Sigmoid colon (tissue), 7 donors: ENCODE measurements around the gene MARK4. TPM values are rescaled to one million over a fixed set of nuclear protein-coding genes. Genes with fewer than 3 reads are reported as not detected.

Source experiments
- DNase-seq: peaks from one replicate; pipeline ENCODE4 v3.0.0-alpha.2; 2019
- H3K27ac ChIP-seq, 4 donors: fragments of 200-600 bp; sonication (generic); one replicate each; pipeline ENCODE4 v1.5.1; 2016 to 2019; ENCODE audit warnings: mild to moderate bottlenecking in 1 of 4
- H3K27me3 ChIP-seq, 3 donors: fragments of 200-600 bp; sonication (generic); one replicate each; pipeline ENCODE4 v1.5.1; 2019; ENCODE audit warnings: mild to moderate bottlenecking in 1 of 3
- H3K36me3 ChIP-seq, 4 donors: fragments of 200-600 bp; sonication (generic); one replicate each; pipeline ENCODE4 v1.5.1; 2016 to 2019
- H3K4me1 ChIP-seq, 4 donors: fragments of 200-600 bp; sonication (generic); one replicate each; pipeline ENCODE4 v1.5.1; 2017 to 2019
- H3K4me3 ChIP-seq, 4 donors: fragments of 200-600 bp; sonication (generic); one replicate each; pipeline ENCODE4 v1.5.1; 2017 to 2019; ENCODE audit warnings: mild to moderate bottlenecking in 2 of 4, moderate library complexity in 1 of 4
- H3K9me3 ChIP-seq, 4 donors: fragments of 200-600 bp in 3 of 4; sonication (generic) in 3 of 4; one replicate each; pipeline versions ENCODE4 v1.5.1 to v1.6.1; 2013 to 2019
- EP300 ChIP-seq, 4 donors: sonication (generic); formaldehyde crosslinking; IDR thresholded peaks; one replicate each; pipeline ENCODE4 v1.6.1; 2017; ENCODE audit warnings: antibody characterized with exemption in 4 of 4
- POLR2A ChIP-seq, 2 donors: fragments of 450-650 bp; IDR thresholded peaks; one replicate each; pipeline ENCODE4 v1.6.1; 2016; ENCODE audit warnings: antibody characterized with exemption in 2 of 2, mild to moderate bottlenecking in 2 of 2, moderate library complexity in 2 of 2
- POLR2AphosphoS5 ChIP-seq, 4 donors: sonication (generic); formaldehyde crosslinking; IDR thresholded peaks; one replicate each; pipeline ENCODE4 v1.6.1; 2017; ENCODE audit warnings: antibody characterized with exemption in 4 of 4
- WGBS, 2 donors: extraction: QIAGEN DNeasy Blood & Tissue Kit; methylation state at CpG; one replicate each; pipeline ENCODE4 v1.1.7; 2013; 5-methylcytosine and 5-hydroxymethylcytosine counted together
- intact Hi-C: fragments of 100-400 bp; cut with DNase I; formaldehyde crosslinking; loops from one replicate; pipeline ENCODE4 v1.15.1; 2023
- polyA plus RNA-seq, 3 donors: library from polyadenylated mRNA; stranded (reverse); fragments of 200-250 nt; gene quantifications; one replicate each; pipeline ENCODE4 v1.2.3, GENCODE V29; 2013
- total RNA-seq, 4 donors: library from RNA; depleted of rRNA; stranded (reverse); fragments of >200 nt; gene quantifications; one replicate each; pipeline ENCODE4 v1.1.0, GENCODE V29; 2016
- TF ChIP-seq, protein P1 (sequence below), 4 experiments: fragments of 450-650 bp in 3 of 4; fragments of 200-600 bp in 1 of 4; IDR thresholded peaks; one replicate each; pipeline ENCODE4 v1.5.1; 2016 to 2019; ENCODE audit warnings: antibody characterized with exemption in 4 of 4, mild to moderate bottlenecking in 3 of 4, moderate library complexity in 2 of 4
- donor health status: healthy with polysubstance abuse.
- donor health status: Bipolar disorder and iron deficiency.
- donor health status: healthy.

Gene MARK4
- total and polyA plus RNA-seq, 7 donors = 6.2 to 39.9 (median 12.7) TPM

DNA sequence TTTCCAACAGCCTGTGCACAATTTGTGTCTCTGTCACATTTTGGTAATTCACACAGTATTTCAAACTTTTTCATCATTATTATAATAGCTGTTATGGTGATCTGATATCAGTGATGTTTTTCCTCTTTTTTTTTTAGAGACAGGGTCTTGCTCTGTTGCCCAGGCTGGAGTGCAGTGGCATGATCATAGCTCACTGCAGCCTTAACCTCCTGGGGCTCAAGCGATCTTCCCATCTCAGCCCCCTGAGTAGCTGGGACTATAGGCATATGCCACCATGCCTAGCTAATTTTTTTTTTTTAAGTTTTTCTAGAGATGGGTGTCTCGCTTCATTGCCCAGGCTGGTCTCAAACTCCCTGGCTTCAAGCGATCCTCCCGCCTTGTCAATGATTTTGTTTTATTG is 5.8 kb downstream of the MARK4 start:
- no peak overlapping the region for H3K27ac ChIP-seq
- no peaks in the 10 kb centered on the region for H3K27me3 ChIP-seq
- H3K9me3 ChIP-seq = no peaks in the 10 kb centered on the region
- no peak for DNase-seq
- WGBS, 2 donors = 96 to 97% methylated on average over 4 of the region's 4 CpGs
- no peak overlapping the region for H3K4me3 ChIP-seq
- peaks cover 0 to 28% (median 24%) of the 10 kb centered on the region in 4 donors for H3K4me1 ChIP-seq
- TF ChIP-seq POLR2AphosphoS5 (IDR thresholded peaks at IDR 0.05) (no peak), POLR2A (IDR thresholded peaks at IDR 0.05) (no peak), EP300 (IDR thresholded peaks at IDR 0.05) (no peak)
- TF ChIP-seq, protein P1, sequence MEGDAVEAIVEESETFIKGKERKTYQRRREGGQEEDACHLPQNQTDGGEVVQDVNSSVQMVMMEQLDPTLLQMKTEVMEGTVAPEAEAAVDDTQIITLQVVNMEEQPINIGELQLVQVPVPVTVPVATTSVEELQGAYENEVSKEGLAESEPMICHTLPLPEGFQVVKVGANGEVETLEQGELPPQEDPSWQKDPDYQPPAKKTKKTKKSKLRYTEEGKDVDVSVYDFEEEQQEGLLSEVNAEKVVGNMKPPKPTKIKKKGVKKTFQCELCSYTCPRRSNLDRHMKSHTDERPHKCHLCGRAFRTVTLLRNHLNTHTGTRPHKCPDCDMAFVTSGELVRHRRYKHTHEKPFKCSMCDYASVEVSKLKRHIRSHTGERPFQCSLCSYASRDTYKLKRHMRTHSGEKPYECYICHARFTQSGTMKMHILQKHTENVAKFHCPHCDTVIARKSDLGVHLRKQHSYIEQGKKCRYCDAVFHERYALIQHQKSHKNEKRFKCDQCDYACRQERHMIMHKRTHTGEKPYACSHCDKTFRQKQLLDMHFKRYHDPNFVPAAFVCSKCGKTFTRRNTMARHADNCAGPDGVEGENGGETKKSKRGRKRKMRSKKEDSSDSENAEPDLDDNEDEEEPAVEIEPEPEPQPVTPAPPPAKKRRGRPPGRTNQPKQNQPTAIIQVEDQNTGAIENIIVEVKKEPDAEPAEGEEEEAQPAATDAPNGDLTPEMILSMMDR (IDR thresholded peaks at IDR 0.05) = no peak
- peaks cover 0 to 14% (median 0%) of the 10 kb centered on the region in 4 donors for H3K36me3 ChIP-seq
- intact Hi-C loops = loop anchor here (10.0 kb wide), 1 partner anchor 242 kb away; no protein-coding TSS in a partner anchor

DNA sequence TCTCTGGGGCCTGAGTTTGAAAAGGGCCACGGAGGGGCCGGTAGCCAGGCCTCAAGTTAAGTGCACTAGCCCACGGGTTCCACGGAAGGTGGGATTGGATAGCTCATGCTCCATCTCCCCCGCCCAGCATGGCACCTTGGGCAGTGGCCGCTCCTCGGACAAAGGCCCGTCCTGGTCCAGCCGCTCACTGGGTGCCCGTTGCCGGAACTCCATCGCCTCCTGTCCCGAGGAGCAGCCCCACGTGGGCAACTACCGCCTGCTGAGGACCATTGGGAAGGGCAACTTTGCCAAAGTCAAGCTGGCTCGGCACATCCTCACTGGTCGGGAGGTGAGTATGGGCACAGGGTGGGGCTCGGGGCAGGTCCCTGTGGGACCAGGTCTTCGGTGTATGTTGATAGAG is 7.8 kb downstream of the MARK4 start:
- H3K9me3 ChIP-seq = no peaks in the 10 kb centered on the region
- no peak for DNase-seq
- H3K27ac ChIP-seq = no peak overlapping the region
- peaks cover 0 to 8% (median 5%) of the 10 kb centered on the region in 4 donors for H3K4me1 ChIP-seq
- no peak for TF ChIP-seq POLR2AphosphoS5 (IDR thresholded peaks at IDR 0.05)
- TF ChIP-seq POLR2A (IDR thresholded peaks at IDR 0.05) = no peak
- TF ChIP-seq EP300 (IDR thresholded peaks at IDR 0.05) = no peak
- TF ChIP-seq, protein P1 (IDR thresholded peaks at IDR 0.05) = no peak
- 96 to 97% methylated on average over 19 of the region's 19 CpGs for WGBS, 2 donors
- intact Hi-C loops = loop anchor here (10.0 kb wide), 1 partner anchor 244 kb away; no protein-coding TSS in a partner anchor
- H3K27me3 ChIP-seq = no peaks in the 10 kb centered on the region
- H3K36me3 ChIP-seq = peaks cover 0 to 23% (median 0%) of the 10 kb centered on the region in 4 donors
- H3K4me3 ChIP-seq = no peak overlapping the region

DNA sequence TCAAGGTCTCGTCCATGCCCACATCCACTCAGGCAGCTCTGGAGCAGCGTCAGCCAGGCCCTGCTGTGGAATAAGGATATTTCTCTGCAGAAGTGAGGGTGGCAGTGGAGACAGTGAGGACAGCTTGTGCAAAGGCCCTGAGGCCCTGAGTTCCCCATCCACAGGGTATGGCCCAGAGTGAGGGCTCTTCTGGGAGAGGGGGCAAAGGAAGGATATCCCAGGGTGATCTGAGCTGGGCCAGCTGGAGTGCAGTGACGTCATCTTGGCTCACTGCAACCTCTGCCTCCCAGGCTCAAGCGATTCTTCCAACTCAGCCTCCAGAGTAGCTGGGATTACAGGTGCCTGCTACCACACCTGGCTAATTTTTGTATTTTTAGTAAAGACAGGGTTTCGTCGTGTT is 11.5 kb downstream of the MARK4 start:
- Histone ChIP-seq H3K4me1 (no peaks in the 10 kb centered on the region), H3K27ac (no peak overlapping the region), H3K36me3 (peaks cover 0 to 40% (median 2%) of the 10 kb centered on the region in 4 donors), H3K4me3 (no peak overlapping the region), H3K27me3 (no peaks in the 10 kb centered on the region), H3K9me3 (no peaks in the 10 kb centered on the region)
- intact Hi-C loops = no loop called here
- DNase-seq = no peak
- 91 to 94% methylated on average over 6 of the region's 6 CpGs for WGBS, 2 donors
- TF ChIP-seq POLR2AphosphoS5 (IDR thresholded peaks at IDR 0.05) = no peak
- no peak for TF ChIP-seq EP300 (IDR thresholded peaks at IDR 0.05)

DNA sequence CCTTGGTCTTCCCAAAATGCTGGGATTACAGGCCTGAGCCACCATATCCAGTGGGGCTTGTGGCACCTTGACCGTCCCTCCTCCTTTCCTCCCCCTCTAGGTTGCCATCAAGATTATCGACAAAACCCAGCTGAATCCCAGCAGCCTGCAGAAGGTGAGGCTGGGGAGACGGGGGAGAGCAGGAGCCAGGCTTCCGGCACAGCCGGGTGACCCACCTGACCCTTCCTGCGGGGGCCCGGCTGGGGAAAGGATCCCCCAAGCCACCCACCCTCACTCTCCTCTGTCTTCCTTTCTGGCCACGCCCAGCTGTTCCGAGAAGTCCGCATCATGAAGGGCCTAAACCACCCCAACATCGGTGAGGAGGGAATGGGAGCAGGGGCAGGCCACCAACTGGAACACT is 11.9 kb downstream of the MARK4 start:
- no peaks in the 10 kb centered on the region for H3K9me3 ChIP-seq
- H3K4me3 ChIP-seq = no peak overlapping the region
- peaks cover 0 to 45% (median 3%) of the 10 kb centered on the region in 4 donors for H3K36me3 ChIP-seq
- TF ChIP-seq, protein P1 (IDR thresholded peaks at IDR 0.05) = no peak
- TF ChIP-seq POLR2AphosphoS5 (IDR thresholded peaks at IDR 0.05) = no peak
- TF ChIP-seq POLR2A (IDR thresholded peaks at IDR 0.05) = no peak
- TF ChIP-seq EP300 (IDR thresholded peaks at IDR 0.05) = no peak
- H3K27me3 ChIP-seq = no peaks in the 10 kb centered on the region
- no peak for DNase-seq
- WGBS, 2 donors = 92 to 96% methylated on average over 11 of the region's 11 CpGs
- no peaks in the 10 kb centered on the region for H3K4me1 ChIP-seq
- H3K27ac ChIP-seq = no peak overlapping the region
- intact Hi-C loops = no loop called here

DNA sequence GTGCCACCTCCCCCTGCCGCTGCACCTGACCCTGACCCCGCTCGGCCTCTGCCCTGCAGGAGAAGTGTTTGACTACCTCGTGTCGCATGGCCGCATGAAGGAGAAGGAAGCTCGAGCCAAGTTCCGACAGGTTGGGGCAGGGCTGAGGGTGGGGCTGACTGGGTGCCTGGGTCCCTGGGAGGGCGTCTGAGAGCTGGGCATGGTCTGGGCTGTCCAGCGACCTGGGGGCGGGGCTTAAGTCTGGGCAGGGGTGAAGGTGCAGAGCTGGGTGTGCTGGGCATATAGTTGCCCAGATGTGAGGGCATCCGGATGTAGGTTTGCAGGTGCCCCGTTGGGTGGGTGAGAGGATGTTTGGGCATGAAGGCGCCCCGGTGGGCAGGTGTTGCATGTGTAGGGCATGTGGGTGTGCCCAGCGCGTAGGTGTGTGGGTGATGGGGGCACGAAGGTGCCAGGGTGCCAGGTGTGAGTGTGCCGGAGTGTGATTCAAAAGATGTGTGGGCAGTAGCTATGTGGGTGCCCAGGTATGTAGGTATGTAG is 13.8 kb downstream of the MARK4 start:
- intact Hi-C loops = no loop called here
- H3K36me3 ChIP-seq = peaks cover 0 to 54% (median 3%) of the 10 kb centered on the region in 4 donors
- no peak overlapping the region for H3K4me3 ChIP-seq
- no peak overlapping the region for H3K27ac ChIP-seq
- H3K9me3 ChIP-seq = no peaks in the 10 kb centered on the region
- H3K27me3 ChIP-seq = no peaks in the 10 kb centered on the region
- DNase-seq = no peak
- 80 to 91% methylated on average over 19 of the region's 19 CpGs for WGBS, 2 donors
- H3K4me1 ChIP-seq = no peaks in the 10 kb centered on the region
- no peak for TF ChIP-seq POLR2AphosphoS5 (IDR thresholded peaks at IDR 0.05)
- TF ChIP-seq, protein P1 (IDR thresholded peaks at IDR 0.05) = no peak
- no peak for TF ChIP-seq EP300 (IDR thresholded peaks at IDR 0.05)
- no peak for TF ChIP-seq POLR2A (IDR thresholded peaks at IDR 0.05)
